H9 (cell line): ENCODE measurements around the gene PCDHGB5. TPM values are rescaled to one million over a fixed set of nuclear protein-coding genes. Genes with fewer than 3 reads are reported as not detected.

Experiments used
- DNase-seq: peaks from one replicate; pipeline ENCODE4 v3.0.0-alpha.2; 2017
- H2AFZ ChIP-seq: one replicate; pipeline ENCODE4 v1.6.1; 2013; ENCODE audit warnings: mild to moderate bottlenecking, low read length, control low read depth, moderate library complexity
- H2AK5ac ChIP-seq: 2 replicates; pipeline ENCODE4 v1.6.1; 2013; ENCODE audit warnings: low read length, control low read depth, mixed read lengths; ENCODE audit not compliant: insufficient read length
- H2BK120ac ChIP-seq: one replicate; pipeline ENCODE4 v1.6.1; 2013; ENCODE audit warnings: low read depth, mild to moderate bottlenecking, low read length, control low read depth, inconsistent platforms; ENCODE audit not compliant: poor library complexity, severe bottlenecking
- H2BK12ac ChIP-seq: 2 replicates; pipeline ENCODE4 v1.6.1; 2013; ENCODE audit warnings: low read length, control low read depth, mixed read lengths, low read depth; ENCODE audit not compliant: insufficient read length
- H2BK15ac ChIP-seq: 2 replicates; pipeline ENCODE4 v1.6.1; 2013; ENCODE audit warnings: low read depth, low read length, control low read depth
- H2BK20ac ChIP-seq: one replicate; pipeline ENCODE4 v1.6.1; 2013; ENCODE audit warnings: low read depth, mild to moderate bottlenecking, low read length, control low read depth, inconsistent platforms; ENCODE audit not compliant: poor library complexity, severe bottlenecking
- H2BK5ac ChIP-seq: 2 replicates; pipeline ENCODE4 v1.6.1; 2013; ENCODE audit warnings: low read length, control low read depth, mixed read lengths; ENCODE audit not compliant: insufficient read length
- H3K14ac ChIP-seq: 2 replicates; pipeline ENCODE4 v1.6.1; 2013; ENCODE audit warnings: low read length, control low read depth; ENCODE audit not compliant: insufficient read depth
- H3K18ac ChIP-seq: 2 replicates; pipeline ENCODE4 v1.6.1; 2013; ENCODE audit warnings: low read depth, mild to moderate bottlenecking, mixed read lengths, low read length, control low read depth; ENCODE audit not compliant: insufficient read length
- H3K23ac ChIP-seq: 2 replicates; pipeline ENCODE4 v1.6.1; 2013; ENCODE audit warnings: low read length, control low read depth, mixed read lengths, low read depth; ENCODE audit not compliant: insufficient read length
- H3K23me2 ChIP-seq: 2 replicates; pipeline ENCODE4 v1.6.1; 2013; ENCODE audit warnings: low read depth, mild to moderate bottlenecking, mixed read lengths, low read length, control low read depth; ENCODE audit not compliant: insufficient read length, poor library complexity, severe bottlenecking
- H3K27ac ChIP-seq: 2 replicates; pipeline ENCODE4 v1.5.1; 2013; ENCODE audit warnings: low read length, control low read depth, mixed read lengths, low read depth; ENCODE audit not compliant: insufficient read length
- H3K27me3 ChIP-seq: 2 replicates; pipeline ENCODE4 v1.6.1; 2013; ENCODE audit warnings: low read length, control low read depth, inconsistent platforms; ENCODE audit not compliant: insufficient read depth
- H3K4ac ChIP-seq: 2 replicates; pipeline ENCODE4 v1.6.1; 2013; ENCODE audit warnings: low read depth, mild to moderate bottlenecking, control low read depth, inconsistent platforms, low read length, moderate library complexity
- H3K4me1 ChIP-seq: 2 replicates; pipeline ENCODE4 v1.6.1; 2013; ENCODE audit warnings: low read length, control low read depth, inconsistent platforms; ENCODE audit not compliant: insufficient read depth
- H3K4me2 ChIP-seq: 2 replicates; pipeline ENCODE4 v1.6.1; 2013; ENCODE audit warnings: low read length, control low read depth, mixed read lengths; ENCODE audit not compliant: insufficient read length, insufficient read depth
- H3K56ac ChIP-seq: 2 replicates; pipeline ENCODE4 v1.6.1; 2013; ENCODE audit warnings: low read depth, mild to moderate bottlenecking, mixed read lengths, low read length, control low read depth; ENCODE audit not compliant: insufficient read length
- H3K79me1 ChIP-seq: 2 replicates; pipeline ENCODE4 v1.6.1; 2013; ENCODE audit warnings: low read depth, mild to moderate bottlenecking, moderate library complexity, low read length, control low read depth, inconsistent platforms; ENCODE audit not compliant: insufficient read depth, poor library complexity, severe bottlenecking
- H3K79me2 ChIP-seq: 2 replicates; pipeline ENCODE4 v1.6.1; 2013; ENCODE audit warnings: low read length, control low read depth, inconsistent platforms; ENCODE audit not compliant: insufficient read depth
- H3K9ac ChIP-seq: 2 replicates; pipeline ENCODE4 v1.6.1; 2013; ENCODE audit warnings: low read length, control low read depth, mixed read lengths; ENCODE audit not compliant: insufficient read length; ENCODE audit errors: extremely low read depth
- H3K9me3 ChIP-seq: one replicate; pipeline ENCODE4 v1.6.1; 2013; ENCODE audit warnings: low read depth, low read length, inconsistent platforms; ENCODE audit not compliant: control insufficient read depth
- H3T11ph ChIP-seq: one replicate; pipeline ENCODE4 v1.6.1; 2013; ENCODE audit warnings: mild to moderate bottlenecking, low read length, control low read depth, inconsistent platforms
- H4K20me1 ChIP-seq: one replicate; pipeline ENCODE4 v1.6.1; 2013; ENCODE audit not compliant: control insufficient read depth, insufficient read length, insufficient read depth
- H4K5ac ChIP-seq: 2 replicates; pipeline ENCODE4 v1.6.1; 2013; ENCODE audit warnings: low read depth, mild to moderate bottlenecking, mixed read lengths, low read length, control low read depth; ENCODE audit not compliant: insufficient read length
- H4K8ac ChIP-seq: replicated peaks from 2 replicates; pipeline ENCODE4 v1.6.1; 2013; ENCODE audit warnings: low read length, control low read depth, mixed read lengths, low read depth; ENCODE audit not compliant: insufficient read length
- H4K91ac ChIP-seq: 2 replicates; pipeline ENCODE4 v1.6.1; 2013; ENCODE audit warnings: low read depth, mild to moderate bottlenecking, moderate library complexity, mixed read lengths, low read length, control low read depth; ENCODE audit not compliant: insufficient read length
- H3K27ac Mint-ChIP-seq, 3 experiments: 2 replicates in 2 of 3; 3 replicates in 1 of 3; pipeline ENCODE4 v1.8.0; 2020 to 2021; ENCODE audit warnings: mixed read lengths in 3 of 3, mild to moderate bottlenecking in 1 of 3, moderate library complexity in 1 of 3
- H3K27me3 Mint-ChIP-seq: 2 replicates; pipeline ENCODE4 v1.8.0; 2021; ENCODE audit warnings: low read depth, mild to moderate bottlenecking, moderate library complexity, mixed read lengths
- H3K36me3 Mint-ChIP-seq, 3 experiments: 2 replicates in 2 of 3; 3 replicates in 1 of 3; pipeline ENCODE4 v1.8.0; 2020 to 2021; ENCODE audit warnings: low read depth in 3 of 3, mixed read lengths in 3 of 3; ENCODE audit not compliant: insufficient read depth in 1 of 3
- H3K4me1 Mint-ChIP-seq, 2 experiments: 2 replicates each; pipeline ENCODE4 v1.8.0; 2020; ENCODE audit warnings: mixed read lengths in 2 of 2
- H3K4me3 Mint-ChIP-seq, 2 experiments: 2 replicates in 1 of 2; 3 replicates in 1 of 2; pipeline ENCODE4 v1.8.0; 2020 to 2021; ENCODE audit warnings: mild to moderate bottlenecking in 2 of 2, mixed read lengths in 2 of 2, moderate library complexity in 1 of 2
- H3K9me3 Mint-ChIP-seq, 2 experiments: 2 replicates in 1 of 2; 3 replicates in 1 of 2; pipeline ENCODE4 v1.8.0; 2020; ENCODE audit warnings: mild to moderate bottlenecking in 2 of 2, mixed read lengths in 2 of 2, moderate library complexity in 1 of 2
- CTCF ChIP-seq: fragments of 200-600 bp; sonication (generic); conservative IDR thresholded peaks from 3 replicates; pipeline ENCODE4 v1.8.0; 2021; ENCODE audit warnings: antibody characterized with exemption, mild to moderate bottlenecking
- WGBS: extraction: QIAGEN DNeasy Blood & Tissue Kit; methylation state at CpG from one replicate; pipeline ENCODE4 v1.1.7; 2013; ENCODE audit warnings: missing lambda C conversion rate, low lambda C conversion rate, mixed read lengths; ENCODE audit not compliant: insufficient read length; ENCODE audit errors: extremely low coverage; 5-methylcytosine and 5-hydroxymethylcytosine counted together
- total RNA-seq: library from RNA; stranded (reverse); gene quantifications from 2 replicates; pipeline ENCODE4 v1.2.1, GENCODE V29; 2021

PCDHGB5 gene
- total RNA-seq, 1 experiment from 2014 or later, result 3.8 TPM

DNA sequence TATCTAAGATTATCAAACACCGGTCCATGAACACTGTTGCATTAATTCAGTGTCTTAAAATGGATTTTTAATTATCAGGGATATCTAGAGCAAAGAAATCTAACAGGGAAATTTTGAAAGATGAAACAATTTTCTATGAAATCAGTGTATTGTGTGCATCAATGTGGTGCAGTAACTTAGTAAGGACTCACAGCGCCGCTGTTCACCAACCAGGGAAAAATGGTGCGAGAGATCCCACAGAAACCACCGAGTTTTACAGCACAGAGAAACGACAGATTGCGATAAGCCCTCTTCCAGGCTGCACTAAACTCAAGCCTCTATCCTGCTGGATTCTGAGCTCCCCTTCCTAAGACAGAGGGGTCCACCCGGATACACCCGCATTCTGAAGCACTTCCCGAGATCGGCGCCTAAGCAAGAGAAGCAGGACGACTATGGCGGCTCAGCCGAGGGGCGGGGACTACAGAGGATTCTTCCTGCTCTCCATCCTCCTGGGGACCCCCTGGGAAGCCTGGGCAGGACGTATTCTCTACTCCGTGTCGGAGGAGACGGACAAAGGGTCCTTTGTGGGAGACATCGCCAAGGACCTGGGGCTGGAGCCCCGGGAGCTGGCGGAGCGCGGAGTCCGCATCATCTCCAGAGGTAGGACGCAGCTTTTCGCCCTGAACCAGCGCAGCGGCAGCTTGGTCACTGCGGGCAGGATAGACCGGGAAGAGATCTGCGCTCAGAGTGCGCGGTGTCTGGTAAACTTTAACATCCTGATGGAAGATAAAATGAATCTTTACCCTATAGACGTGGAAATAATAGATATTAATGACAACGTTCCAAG lies 15.1 kb upstream of the PCDHGB5 start, which contains the start of gene PCDHGA7:
TSS of gene PCDHGA7 (plus strand) at position 274 of the 826 bp plus-strand sequence. CDS start at position 432, 158 bp downstream.
- peaks cover 5% of the 10 kb centered on the region; the same call in 1 of the 2 replicates for H3K27me3 Mint-ChIP-seq
- H4K8ac ChIP-seq, result no peak within 1 kb of the TSS
- no peak within 1 kb of the TSS for H2BK20ac ChIP-seq
- no peak within 1 kb of the TSS for H3K18ac ChIP-seq
- H2BK120ac ChIP-seq, result no peak within 1 kb of the TSS
- no peak within 1 kb of the TSS for H2BK12ac ChIP-seq
- no peak within 1 kb of the TSS for H3K4me2 ChIP-seq
- H3K27ac Mint-ChIP-seq, result no peak within 1 kb of the TSS
- H3K9me3 Mint-ChIP-seq, result peaks cover 66% of the 10 kb centered on the region in 2 experiments
- no peak within 1 kb of the TSS for H2AFZ ChIP-seq
- H4K91ac ChIP-seq, result no peak within 1 kb of the TSS
- no peak for TF ChIP-seq CTCF
- no peaks in the 10 kb centered on the region for H3K79me1 ChIP-seq
- no peaks in the 10 kb centered on the region for H3K27me3 ChIP-seq
- H4K20me1 ChIP-seq, result no peaks in the 10 kb centered on the region
- no peaks in the 10 kb centered on the region for H3K4me1 Mint-ChIP-seq
- H3K27ac ChIP-seq, result no peak within 1 kb of the TSS
- H3T11ph ChIP-seq, result no peak within 1 kb of the TSS
- H3K4ac ChIP-seq, result no peak within 1 kb of the TSS
- no peaks in the 10 kb centered on the region for H3K4me1 ChIP-seq
- H3K9ac ChIP-seq, result no peak within 1 kb of the TSS
- no peaks in the 10 kb centered on the region for H3K79me2 ChIP-seq
- no peak within 1 kb of the TSS for H3K14ac ChIP-seq
- peaks cover 21% of the 10 kb centered on the region for H3K9me3 ChIP-seq
- H3K56ac ChIP-seq, result no peak within 1 kb of the TSS
- H3K23ac ChIP-seq, result no peak within 1 kb of the TSS
- no peaks in the 10 kb centered on the region for H3K23me2 ChIP-seq
- no peak for DNase-seq
- WGBS, result no CpG with 5 or more reads among the region's 37 CpGs
- no peak within 1 kb of the TSS for H2BK15ac ChIP-seq
- H3K4me3 Mint-ChIP-seq, result no peak within 1 kb of the TSS
- no peak within 1 kb of the TSS for H2AK5ac ChIP-seq
- peaks cover 12 to 34% (median 22%) of the 10 kb centered on the region in 3 experiments; a peak in 6 of 7 replicates for H3K36me3 Mint-ChIP-seq
- H2BK5ac ChIP-seq, result no peak within 1 kb of the TSS
- no peak within 1 kb of the TSS for H4K5ac ChIP-seq
